Occipital lobe (tissue), 2 donors: ENCODE results near the gene NCR3LG1. TPM values are rescaled to one million over a fixed set of nuclear protein-coding genes. Genes with fewer than 3 reads are reported as not detected.

ENCODE experiments used
- DNase-seq: peaks from one replicate; lab custom pipeline; 2025; lab: John Stamatoyannopoulos, UW
- total RNA-seq: library from RNA; depleted of rRNA; stranded (reverse); fragments of >200 nt; gene quantifications from one replicate; pipeline ENCODE4 v1.2.3, GENCODE V29; 2014

Gene NCR3LG1, protein sequence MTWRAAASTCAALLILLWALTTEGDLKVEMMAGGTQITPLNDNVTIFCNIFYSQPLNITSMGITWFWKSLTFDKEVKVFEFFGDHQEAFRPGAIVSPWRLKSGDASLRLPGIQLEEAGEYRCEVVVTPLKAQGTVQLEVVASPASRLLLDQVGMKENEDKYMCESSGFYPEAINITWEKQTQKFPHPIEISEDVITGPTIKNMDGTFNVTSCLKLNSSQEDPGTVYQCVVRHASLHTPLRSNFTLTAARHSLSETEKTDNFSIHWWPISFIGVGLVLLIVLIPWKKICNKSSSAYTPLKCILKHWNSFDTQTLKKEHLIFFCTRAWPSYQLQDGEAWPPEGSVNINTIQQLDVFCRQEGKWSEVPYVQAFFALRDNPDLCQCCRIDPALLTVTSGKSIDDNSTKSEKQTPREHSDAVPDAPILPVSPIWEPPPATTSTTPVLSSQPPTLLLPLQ
- 12.0 TPM for total RNA-seq

GRCh38 chr11:17351510-17352176 is at the start of gene NCR3LG1:
Gene NCR3LG1 (plus strand): TSS chr11:17351800. CDS start chr11:17351970, 170 bp downstream.
- DNase-seq = peak; percentile 55

GRCh38 chr11:17313349-17314231 is 38.0 kb upstream of the NCR3LG1 start:
- no peak for DNase-seq

DNA sequence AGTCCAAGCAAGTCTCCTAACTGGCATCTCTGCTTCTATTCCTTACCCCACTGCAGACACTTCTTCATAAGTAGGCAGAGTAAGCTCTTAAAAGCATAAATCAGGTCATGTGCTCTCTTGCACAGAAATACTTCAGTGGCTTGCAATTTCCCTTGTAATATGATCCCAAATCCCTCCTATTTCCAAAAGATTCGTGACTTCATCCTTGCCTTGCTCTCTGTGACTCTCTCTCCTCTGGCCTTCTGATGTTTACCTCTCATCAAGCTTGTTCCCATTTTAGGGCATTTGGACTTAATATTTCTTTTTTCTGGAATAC is 37.4 kb upstream of the NCR3LG1 start:
- no peak for DNase-seq

DNA sequence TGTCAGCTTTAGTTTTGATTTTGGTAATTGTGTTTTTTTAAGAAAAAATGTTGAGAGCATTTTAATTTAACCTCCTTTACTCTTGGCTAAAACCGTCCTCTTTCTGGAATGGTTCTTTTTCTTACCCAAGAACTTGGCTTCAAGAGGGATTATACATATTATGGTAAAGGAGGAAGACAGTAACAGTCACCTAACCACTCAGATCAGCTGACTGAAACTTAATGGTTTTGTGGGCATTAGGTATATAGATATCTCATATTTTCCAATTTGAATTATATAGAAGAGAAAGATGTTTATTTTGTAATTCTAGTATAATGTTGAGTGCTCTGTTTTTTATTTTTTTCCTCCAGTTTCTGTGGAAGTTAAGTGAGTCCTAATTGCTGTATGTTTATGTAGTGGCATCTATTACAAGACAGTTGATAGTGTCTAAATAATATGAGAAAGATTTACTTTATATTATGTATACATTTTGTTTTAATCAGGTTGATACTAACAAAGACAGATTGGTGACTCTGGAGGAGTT is 36.6 kb upstream of the NCR3LG1 start:
- DNase-seq = no peak

GRCh38 chr11:17328871-17329494 is 22.6 kb upstream of the NCR3LG1 start:
- no peak for DNase-seq

DNA sequence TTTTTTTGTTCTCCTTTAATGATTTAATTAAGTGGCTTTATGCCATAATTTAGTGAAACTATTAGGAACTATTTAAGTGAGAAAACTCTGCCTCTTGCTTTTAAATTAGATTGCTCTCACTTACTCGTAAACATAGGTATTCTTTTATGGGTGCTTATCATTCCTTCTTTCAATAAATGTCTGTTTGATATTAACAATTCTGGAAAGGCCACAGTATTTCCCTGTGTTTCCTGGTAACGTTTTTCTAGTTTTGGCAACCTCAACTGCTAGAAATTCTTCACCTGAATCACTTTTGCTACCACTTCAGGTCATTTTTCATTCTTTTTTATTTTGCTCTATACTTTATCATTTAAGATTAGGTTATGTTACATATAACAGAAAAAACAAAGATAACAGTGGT is 19.9 kb upstream of the NCR3LG1 start:
- DNase-seq = no peak

- peak; percentile 11 for DNase-seq
These were observed 17.6 kb upstream of the NCR3LG1 start for GRCh38 chr11:17333799-17334586.

GRCh38 chr11:17343257-17343656 is 8.3 kb upstream of the NCR3LG1 start:
- DNase-seq = no peak

DNA sequence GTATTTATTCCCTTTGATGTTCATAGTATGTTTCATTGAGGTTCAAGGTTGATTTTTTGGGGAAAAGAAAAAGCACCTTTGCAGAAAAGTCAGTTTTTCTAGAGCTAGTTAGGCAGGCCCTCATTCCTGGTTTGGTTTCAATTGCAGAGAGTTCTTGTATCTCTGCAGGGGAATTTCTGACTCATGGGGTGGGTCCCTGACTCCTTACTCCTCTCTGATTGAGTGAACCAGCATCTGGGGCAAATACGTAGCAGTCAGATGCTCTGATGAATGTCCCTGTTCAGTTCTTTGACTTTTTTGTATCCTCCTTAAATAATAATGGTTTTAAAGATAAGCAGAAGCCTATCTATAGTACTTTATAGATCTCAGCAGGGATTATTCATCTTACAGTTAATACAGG is 7.7 kb upstream of the NCR3LG1 start:
- DNase-seq = no peak

DNA sequence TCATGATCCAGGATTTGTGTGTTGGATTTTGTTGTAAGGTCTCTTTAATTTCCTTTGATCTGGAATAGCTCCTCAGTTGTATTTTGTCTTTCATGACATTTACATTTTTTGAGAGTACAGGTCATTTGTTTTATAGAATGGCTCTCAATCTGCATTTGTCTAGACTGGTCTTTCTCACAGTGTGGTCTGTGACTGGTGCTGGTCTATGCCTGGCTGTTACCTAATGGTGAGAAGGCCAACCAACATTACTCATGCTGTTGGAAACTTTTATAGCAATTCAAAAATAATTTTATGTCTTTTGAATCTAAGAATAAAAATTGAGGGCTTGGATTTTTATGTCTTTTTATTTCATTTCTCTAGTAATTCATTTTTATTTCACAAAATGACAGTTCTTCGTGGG is 3.9 kb upstream of the NCR3LG1 start:
- no peak for DNase-seq

DNA sequence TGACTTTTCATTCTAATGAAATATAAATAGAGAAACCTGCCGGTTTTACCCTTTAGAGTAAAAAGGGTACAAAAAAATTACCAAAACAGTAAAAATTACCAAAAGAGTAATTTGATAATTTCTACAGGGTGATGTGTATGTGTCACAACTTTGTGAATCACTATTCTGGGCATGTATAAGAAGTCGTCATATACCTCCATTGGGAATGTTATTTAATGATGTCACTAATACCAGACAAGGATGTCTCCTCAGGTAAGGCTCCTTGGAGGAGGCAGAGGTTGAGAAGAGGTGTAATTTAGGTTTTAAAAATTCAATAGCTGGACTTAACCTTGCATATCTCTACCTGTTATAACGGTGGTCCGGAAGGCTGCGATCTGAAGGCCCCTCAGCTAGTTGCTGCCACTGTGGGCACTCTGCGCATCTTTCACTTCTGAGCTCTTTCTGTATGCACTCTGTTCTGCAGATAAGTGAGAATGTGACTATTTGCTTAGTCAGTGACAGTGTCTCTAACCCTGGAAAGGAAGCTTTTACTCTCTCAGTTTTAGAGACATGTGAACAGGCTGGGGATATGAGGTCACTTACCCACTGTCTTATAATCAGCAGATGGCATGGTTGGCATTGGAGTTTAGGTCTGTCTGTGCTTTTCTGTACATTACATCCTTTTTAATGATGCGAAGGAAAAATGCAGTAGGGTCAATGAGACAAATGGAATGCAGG is 987 bp upstream of the NCR3LG1 start:
- no peak for DNase-seq

DNA sequence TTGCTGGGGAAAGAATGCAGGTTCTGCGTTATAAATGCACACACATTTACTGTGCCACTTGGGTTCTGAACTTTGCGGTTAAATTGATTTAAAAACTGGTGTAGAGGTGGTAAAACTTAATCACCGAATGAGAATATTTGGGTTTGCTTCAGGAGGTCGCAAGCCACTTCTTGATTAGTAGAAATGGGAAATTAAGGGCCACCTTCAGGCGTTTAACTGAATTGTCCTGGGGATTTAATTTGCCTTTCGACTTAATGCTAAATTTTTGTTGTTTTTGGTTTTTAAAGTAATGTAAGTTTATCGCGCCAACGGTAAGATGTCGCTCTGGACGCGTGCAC is 459 bp upstream of the NCR3LG1 start:
- DNase-seq = no peak

DNA sequence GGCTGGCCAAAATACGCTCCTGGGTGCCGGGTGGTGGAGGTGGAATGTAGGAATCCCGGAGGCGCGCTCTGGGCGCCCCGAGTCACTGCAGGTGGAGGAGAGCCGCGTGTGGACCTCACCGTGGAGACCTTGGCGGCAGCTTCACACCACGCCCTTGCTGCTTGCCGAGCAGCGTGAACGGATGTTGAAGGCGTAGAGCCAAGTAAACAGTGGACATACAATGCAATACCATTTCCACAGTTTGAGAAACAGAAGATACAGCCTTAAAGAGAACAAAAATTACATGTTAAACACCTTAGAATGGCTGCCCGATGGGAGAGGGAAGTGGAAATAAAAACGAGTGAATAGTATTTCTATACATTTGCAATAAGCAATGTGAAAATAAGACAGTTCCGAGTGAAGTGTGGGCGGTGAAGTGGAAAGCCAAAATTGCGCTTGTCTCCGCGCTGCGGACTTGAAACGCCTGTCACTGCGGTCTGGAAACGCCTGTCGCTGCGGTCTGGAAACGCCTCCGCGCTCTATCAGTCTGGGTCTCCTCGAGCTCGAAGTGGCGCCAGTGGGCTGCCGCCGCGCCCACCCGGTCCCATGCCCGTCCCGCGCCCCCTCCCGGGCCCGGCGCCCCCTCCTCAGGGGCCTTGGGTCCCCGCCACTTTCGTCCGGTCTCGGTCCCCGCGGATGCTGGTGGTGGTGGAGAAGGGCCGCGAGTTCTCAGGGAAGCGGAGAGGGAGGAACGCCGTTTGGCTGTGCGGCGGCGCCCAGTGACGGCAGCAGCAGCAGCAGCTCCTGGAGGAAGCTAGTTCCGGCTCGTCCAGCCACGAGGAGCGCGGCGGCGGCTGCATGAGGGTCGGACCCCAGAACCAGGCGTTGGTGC is 1.6 kb downstream of the NCR3LG1 start:
- DNase-seq = peak; percentile 76

GRCh38 chr11:17353821-17354600 is 2.4 kb downstream of the NCR3LG1 start:
- no peak for DNase-seq

GRCh38 chr11:17354601-17354991 is 3.0 kb downstream of the NCR3LG1 start:
- DNase-seq = peak; percentile 9

DNA sequence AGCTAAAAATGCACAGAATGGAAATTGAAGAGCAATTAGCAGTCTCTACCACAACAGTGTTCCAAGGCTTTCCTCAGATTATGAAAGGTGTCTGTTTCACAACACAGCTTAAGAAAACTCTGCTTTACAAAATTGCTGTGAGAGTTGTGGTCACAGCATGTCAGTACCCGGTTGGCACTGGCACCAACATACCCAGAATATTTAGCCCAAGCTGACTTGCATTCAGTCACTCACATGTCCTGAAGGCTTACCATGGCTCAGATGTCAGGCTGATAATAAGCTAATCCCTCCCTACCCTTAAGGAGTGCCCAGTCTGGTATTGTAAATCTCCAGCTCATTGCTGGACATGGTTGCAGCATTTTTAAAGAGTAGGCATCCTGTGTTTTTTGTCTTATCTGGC is 14.9 kb downstream of the NCR3LG1 start:
- DNase-seq = no peak

GRCh38 chr11:17368551-17368950 is 17.0 kb downstream of the NCR3LG1 start:
- no peak for DNase-seq

DNA sequence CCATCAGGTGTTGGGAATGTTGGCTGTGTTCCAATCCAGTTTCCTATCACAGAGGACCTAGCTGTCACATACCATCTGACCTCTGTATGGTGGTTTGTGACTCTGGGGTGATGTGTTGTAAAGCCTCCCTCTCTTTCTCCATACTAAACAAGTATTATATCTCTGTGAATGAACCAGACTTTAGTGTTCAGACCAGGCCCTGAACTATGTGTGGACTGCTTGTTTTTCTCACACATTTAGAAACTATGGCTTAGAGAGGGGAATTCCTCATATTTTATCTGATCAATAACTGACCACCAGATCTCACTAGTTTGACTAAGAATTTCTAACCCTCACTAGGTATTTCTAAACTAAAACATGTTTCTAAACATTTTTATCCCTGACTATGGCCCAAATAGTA is 17.5 kb downstream of the NCR3LG1 start:
- no peak for DNase-seq
